Measurements from ENCODE around the gene PAX5.

DNA sequence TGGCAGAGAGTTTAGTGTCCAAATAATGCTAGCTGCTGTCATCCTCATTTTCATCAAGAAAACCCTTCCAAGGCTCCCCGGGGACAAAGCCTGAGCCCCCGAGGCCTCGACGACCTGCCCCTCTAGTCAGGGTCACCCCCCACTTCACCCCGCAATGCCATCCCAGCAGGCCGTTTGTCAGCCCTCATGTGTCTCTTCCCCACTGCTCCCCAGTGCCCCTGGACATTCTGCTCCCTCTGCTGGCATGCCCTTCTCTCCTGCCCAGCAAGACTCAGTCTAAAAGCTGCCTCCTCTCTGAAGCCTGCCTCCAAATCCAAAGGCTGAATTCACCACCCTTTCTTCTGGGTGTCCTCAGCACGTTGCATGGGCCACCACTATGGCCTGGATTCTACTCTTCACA lies 59.3 kb downstream of the PAX5 start:
- TF ChIP-seq CTCF (IDR thresholded peaks at IDR 0.05) (no peak), ZFX (IDR thresholded peaks at IDR 0.05; ENCODE audit: borderline replicate concordance) (no peak)
